Left forelimb (tissue), 1 donor: ENCODE measurements around the gene CST4.
"Not testable (repeated sequence)": the region's sequence is repeated elsewhere in the genome, so short reads cannot be mapped to it uniquely, and the experiment has no call there.

Experiments used
- DNase-seq: peaks from one replicate; pipeline ENCODE4 v3.0.0-alpha.2; 2018; ENCODE audit warnings: low spot score

CST4 gene, protein sequence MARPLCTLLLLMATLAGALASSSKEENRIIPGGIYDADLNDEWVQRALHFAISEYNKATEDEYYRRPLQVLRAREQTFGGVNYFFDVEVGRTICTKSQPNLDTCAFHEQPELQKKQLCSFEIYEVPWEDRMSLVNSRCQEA

DNA sequence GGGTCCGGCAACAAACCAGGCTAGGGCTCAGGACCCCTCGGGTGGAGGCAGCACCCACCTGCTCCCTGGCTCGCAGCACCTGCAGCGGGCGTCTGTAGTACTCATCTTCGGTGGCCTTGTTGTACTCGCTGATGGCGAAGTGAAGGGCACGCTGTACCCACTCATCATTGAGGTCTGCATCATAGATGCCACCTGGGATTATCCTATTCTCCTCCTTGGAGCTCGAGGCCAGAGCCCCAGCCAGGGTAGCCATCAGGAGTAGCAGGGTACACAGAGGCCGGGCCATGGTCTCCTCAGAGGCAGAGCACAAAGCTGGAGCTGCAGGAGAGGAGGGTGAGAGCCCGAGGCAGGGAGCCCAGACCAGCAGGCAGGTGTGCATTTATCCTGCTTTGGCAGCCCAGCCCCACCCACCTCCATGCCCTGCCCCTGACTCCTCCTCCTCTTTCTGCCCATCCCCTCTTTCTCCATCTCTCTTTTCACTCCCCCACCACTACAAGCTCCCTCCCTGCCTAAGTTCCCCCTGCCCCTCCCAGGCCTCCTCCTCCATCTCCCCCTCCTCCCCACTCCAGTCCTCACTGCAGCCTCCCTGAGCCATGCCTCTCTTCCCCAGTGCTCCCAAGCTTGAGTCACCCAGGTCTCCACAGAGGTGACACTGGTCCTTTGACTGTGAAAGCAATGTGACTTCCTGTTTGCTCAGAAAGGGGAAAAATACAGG is at the start of gene CST4:
CST4 (minus strand) TSS at position 355 of the 715 bp plus-strand sequence; CDS start at position 286, 69 bp downstream.
- DNase-seq = not testable (repeated sequence)

DNA sequence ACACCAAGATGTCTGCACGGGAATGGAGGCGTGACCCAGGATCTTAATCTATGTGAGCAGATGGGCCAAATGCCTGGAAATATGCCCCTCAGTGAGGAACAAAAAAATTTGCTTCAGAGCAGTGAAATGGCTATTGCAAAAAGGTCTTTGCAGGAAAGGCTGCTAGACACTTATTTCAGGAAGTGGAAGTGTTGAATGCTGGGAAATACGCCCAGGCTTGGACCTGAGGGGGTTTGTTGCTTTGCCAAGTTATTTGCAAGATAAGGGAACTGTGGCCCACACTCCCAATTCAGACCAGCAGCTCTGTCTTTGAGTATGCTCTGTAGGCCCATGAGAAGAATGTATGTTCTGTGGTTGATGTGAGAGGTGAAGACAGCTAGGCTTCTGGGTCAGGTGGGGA is 46.6 kb upstream of the CST4 start:
- DNase-seq = not testable (repeated sequence)

DNA sequence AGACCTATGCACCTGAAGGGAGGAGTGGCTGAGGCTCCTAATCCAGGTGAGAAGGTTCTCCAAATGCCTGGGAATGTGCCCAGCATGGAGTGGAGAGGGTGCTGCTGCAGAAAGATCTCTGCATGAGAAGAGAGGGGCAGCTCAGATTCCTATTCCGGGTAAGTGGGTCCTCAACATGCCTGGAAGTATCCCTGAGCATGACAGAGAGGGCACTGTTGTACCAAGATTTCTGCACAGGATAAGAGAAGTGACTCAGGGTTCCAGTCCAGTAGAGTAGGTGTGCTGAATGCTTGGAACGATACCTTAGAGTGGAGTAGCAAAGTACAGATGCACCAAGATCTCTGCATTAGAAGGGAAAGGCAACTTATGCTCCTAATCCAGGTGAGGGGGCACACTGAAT is 46.1 kb upstream of the CST4 start:
- DNase-seq = not testable (repeated sequence)

DNA sequence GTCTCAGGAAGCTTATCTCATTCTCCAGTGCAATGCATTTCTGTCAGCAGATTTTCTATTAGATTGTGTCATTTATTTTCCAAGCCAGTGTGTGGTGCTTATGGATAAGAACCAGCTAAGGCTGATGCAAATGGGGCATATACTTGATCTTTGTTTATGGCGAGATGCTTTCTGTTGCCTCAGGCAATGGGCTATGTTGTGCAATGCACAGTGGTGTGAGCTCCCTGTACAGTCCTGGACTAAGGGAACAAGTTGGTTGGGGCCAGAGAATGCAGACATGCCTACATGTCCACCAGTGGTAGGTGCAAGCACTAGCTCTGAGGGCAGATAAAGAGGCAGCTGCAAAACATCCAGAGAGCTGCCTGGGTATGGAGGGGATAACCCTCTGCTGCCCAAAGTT is 45.6 kb upstream of the CST4 start:
- DNase-seq = not testable (repeated sequence)

DNA sequence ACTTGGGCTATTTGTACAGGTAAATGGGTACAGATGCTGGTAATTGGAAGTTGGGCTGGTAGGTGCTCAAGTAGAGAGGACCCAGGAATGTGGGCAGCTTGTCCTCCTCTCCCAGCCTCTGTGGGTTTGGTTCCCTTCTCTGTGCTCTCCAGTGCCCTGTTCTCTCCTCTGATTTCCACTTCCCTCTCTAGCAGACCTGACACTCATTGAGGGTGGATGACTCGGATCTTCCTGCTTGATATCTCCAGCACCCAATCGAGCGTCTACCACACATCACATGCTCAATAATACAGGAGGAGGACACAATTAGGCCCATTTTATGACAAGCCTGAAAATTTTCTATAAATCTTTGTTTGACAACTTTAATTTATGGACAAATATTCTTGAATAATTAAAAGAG is 38.2 kb upstream of the CST4 start:
- no peak for DNase-seq

DNA sequence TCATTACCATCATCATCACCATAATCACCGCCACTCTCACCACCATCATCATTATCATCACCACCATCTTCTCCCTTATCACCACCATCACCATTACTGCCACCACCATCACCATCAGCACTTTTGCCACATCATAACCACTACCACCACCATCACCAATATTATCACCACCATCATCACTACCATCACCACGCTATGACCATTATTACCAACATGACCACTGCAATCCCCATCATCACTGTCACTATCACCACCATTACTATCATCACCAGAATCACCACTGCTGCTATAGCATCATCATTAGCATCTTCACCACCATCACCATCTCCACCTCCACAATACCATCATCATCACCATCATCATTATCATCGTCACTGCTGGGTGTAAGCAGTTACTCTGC is 36.3 kb upstream of the CST4 start:
- DNase-seq = no peak

DNA sequence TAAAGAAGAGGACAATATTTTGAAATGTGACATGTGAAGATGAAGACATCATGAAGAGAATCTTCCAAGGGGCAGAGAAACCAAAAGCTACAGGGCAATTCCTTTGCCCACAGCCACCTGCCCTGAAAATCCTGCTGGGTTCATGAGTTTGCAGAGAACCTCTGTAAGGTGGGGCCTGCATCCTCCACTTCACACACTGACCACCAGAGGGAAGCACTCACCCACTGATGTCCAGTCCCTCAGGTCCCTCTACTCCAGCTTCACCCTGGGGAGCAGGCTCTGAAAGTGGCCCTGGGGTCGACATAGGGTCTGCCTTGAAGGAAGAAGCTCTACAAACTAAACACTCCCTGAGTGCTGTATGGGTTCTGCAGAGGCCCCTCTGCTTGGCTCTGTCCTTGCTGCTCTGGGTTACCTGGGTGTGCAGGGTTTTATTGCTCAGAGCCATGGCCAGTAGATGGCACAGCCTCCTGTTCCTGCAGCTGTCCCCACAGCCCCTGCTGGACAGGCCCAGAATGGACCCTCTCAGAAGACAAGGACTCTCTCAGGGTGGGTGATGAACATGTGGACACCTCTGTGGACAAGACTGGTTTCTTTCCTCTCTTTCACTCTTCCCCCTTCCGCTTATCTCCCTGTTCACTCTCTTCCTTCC is 34.9 kb upstream of the CST4 start:
- not testable (repeated sequence) for DNase-seq

DNA sequence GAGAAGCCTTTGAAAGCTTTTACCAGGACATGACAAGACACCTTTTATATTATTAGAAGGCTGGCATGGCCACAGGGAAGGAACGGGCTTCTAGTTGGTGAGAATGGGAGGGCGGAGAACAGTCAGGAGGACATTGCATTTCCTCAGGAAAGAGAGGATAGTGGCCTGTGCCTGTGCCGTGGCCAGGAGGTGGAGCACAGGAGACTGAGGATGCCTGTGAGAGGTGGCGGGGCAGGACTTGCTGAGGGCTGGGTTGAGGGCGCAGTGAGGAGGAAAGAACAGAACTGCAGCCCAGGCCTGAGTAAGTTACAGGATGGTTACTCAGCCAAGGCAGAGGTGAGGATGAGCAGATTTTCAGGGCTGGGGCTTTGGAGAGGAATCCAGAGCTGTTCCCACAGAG is 34.0 kb upstream of the CST4 start:
- not testable (repeated sequence) for DNase-seq

DNA sequence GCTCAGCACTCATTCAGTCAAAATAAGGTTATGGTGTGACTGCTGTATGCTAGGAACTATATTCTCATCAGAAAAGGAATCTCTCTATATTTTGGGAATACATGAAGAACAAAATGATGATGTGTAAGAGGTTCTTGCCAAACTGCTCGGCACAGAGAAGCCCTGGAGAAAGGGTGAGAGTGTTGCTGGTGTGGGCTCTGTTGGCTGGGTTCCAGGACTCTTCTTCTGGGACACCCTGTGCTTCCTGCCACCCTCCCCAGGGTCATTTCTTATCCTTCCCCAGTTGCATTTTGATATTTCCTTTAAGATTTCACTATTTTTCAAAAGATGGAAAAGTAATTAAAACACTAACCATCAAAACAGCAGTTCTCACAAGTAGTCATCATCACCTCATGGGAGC is 33.1 kb upstream of the CST4 start:
- DNase-seq = no peak

DNA sequence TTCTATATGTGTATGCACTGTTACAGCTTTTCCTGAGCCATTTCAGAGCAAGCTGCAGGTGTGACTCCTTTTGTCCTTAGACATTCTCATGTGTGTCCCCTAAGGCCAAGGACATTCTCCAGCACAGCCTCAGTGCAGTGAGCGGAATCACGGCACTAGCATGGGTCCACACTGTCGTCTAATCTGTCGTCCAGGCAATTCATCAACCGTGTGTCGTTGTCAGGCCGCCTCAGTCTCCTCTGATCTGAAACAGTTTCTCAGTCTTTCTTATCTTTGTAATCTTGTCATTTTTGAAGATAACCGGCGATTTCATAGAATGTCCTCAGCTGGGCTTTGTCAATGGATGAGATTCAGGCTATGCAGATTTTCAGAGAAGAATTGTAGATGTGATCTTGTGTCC is 30.5 kb upstream of the CST4 start:
- not testable (repeated sequence) for DNase-seq

DNA sequence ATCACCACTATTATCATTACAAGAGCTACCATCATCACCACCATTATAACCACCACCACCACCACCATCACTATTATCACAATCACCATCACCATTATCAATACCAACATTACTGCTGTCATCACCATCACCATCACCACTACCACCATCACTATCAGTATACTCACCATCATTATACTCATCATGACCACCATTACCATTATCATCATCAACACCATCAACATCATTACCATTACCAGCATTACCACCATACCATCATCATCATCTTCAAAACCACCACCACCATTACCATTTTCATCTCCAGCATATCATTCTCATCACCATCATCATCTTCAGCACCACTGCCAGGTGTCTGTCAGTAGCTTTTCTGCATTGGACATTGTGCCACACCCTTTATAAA is 22.9 kb upstream of the CST4 start:
- DNase-seq = not testable (repeated sequence)

DNA sequence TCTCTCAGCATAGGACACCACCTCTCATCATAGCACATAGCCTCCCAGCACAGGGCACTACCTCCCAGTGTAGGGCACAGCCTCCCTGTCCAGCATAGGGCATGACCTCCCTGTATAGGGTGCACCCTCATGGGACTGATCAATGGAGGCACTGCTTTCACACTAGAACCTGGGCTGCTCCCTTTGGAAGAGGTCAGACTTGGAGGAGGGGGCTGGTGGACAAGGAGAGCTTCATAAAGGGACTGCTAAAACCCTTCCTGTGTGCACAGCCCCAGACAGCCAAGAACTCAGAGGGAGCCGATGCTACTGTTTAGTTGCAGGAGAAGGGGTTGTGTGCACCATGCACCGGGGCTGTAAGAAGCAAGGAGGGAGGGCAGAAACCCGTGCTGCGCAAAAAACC is 21.9 kb upstream of the CST4 start:
- no peak for DNase-seq

DNA sequence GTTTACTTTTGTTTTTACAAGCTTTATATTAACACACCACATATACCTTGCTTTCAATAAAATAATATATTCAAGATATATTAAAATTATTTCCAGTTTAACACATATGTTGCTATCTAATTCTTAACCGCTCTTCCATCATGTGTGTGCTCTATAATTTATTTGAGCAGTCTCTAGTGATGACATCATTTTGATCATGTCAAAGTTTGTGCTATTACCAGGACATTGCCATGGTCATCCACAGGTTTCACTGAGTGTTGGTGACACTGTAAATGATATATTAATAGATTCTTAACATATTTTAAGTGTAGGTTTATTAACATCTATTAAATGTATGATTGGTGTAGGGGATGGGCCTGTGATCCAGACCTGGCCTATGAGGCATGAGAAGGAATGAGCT is 17.1 kb upstream of the CST4 start:
- DNase-seq = no peak

DNA sequence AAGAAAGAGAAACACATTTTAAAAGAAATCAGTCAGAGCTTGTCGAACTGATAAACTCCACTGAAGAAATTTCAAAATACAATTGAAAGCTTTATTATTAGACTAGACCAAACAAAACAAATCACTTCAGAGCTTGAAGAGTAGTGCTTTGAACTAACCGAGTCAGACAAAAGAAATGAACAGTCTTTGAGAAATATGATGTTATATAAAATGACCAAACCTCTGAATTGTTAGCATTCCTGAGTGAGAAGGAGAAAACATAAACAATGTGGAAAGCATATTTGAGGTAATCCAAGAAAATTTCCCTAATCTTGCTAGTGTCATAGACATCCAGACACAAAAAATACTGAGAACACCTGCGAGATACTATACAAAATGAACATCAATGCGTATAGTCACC is 13.2 kb upstream of the CST4 start:
- no peak for DNase-seq

DNA sequence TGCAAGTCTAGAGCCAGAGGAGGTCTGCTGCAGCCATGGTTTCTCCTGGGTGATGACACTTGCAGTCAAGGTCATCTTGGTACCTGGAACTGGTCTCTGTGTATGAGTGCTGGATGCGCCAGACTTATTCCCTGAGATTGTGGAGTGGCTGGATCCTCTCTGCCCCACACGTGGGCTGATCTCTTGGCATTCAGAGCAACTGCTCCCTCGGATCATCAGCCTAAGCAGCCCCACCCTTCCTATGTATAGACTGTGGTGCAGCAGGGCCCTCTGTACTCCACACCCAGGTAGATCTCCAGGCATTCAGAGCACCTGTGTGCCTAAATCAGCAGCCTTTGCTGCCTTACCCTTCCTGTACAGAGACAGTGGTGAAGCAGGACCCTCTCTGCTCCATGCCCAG is 12.1 kb upstream of the CST4 start:
- DNase-seq = no peak

DNA sequence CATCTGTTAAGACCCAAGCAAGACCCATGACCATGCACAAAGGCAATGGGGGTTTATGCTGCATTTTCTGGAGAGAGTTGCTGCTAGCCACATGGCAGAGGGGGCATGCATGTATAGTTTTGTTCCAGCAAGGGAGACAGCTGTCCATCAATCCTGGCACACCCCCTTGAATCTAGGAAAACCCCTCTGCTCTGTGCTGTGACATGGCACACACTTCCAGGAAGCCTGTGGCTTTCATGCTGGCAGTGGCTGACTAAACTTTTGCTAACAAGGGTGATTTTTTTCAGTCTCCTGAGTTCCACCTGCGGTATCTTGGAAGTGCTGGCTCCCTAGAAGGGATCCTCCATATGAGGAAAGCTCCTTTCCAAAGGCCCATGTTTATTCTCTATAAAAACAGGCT is 9.1 kb upstream of the CST4 start:
- no peak for DNase-seq

DNA sequence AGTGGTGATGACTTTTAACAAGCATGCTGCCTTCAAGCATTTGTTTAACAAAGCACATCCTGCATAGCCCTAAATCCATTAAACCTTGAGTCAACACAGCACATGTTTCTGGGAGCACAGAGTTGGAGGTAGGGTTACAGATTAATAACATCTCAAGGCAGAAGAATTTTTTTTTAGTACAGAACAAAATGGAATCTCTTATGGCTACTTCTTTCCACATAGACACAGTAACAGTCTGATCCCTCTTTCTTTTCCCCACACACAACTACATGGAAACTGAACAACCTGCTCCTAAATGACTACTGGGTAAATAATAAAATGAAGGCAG is 6.2 kb upstream of the CST4 start:
- DNase-seq = not testable (repeated sequence)

DNA sequence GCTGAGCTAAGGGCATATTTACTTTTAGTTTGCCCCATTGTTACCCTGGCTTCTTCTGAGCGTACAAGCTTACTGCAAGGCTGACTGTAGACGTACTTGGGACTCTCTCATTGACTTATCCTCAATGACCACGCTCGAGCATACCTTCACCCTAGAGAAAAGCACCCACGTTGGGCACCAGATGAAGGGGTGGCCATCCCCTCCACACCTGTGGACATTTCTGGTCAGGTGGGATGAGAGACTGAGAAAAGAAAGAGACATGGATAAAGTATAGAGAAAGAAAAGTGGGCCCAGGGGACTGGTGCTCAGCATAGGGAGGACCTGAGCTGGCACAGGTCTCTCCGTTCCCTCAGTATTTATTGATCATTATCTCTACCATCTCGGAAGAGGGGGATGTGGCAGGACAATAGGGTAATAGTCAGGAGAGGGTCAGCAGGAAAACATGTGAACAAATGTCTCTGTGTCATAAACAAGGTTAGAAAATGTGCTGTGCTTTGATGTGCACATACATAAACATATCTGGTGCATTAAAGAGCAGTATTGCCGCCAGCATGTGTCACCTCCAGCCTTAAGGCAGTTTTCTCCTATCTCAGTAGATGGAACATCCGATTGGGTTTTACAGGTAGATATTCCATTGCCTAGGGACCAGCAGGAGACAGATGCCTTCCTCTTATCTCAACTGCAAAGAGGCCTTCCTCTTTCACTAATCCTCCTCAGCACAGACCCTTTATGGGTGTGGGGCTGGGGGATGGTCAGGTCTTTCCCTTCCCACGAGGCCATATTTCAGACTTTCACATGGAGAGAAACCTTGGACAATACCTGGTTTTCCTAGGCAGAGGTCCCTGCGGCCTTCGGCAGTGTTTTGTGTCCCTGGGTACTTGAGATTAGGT is 5.6 kb upstream of the CST4 start:
- not testable (repeated sequence) for DNase-seq

DNA sequence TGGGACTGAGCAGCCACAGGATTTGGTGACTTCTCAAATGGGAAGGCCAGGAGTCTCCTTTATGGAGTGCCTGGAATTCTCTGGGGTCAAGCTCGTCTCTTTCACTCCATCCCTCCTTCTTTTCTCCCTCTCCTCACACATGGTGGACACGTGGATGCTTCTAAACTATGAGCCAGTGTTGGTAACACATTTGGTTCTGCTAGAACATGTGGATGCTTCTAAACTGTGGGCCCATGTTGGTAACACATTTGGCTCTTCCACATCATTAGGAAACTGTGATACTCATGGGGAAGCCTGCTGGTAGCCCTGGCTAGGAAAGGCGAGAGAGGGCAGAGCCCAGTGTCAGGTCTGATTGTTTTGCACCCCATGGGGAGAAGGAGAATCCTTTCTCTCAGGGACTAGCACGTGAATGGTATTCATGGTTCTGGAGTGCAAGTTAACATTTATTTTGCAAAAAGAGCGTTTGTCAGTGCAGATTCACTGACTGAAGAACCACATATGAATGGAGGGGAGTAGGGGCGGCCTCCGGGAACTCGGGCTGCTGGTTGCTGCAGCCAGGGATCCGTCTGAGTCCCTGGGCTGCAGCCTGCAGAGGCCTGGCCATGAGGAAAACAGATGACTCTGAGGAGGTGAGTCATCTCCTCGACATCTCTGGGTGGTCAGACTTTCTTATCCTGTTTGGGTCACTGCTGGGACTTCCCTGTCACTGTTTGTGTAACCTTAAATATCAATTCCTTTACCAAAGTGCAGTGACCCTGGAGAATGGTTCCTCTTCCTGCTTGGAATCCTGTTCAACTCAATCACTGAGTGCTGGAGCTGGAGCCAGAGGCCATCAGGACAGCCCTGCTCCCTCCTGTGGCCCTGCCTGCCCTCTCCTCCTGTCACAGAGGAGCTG is 4.1 kb upstream of the CST4 start:
- DNase-seq = not testable (repeated sequence)

DNA sequence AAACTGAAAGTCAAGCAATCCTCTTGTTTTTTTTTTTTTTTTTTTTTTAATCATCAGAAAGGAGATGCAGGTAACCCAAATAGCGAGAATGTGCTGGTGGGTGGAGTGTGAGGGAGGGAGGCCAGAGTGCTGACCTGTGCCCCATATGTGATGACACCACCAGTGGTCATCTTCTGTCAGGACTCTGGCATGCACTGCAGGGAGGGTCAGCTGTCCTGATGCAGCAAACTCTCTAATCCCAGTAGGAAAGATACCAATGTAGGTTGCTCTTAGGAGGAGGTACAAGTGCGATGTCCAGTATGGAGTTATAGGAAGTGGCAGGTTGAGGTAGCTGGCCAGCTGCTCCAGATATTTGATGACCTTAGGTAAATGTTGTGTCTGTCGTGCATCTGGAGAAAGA is 2.8 kb upstream of the CST4 start:
- no peak for DNase-seq

DNA sequence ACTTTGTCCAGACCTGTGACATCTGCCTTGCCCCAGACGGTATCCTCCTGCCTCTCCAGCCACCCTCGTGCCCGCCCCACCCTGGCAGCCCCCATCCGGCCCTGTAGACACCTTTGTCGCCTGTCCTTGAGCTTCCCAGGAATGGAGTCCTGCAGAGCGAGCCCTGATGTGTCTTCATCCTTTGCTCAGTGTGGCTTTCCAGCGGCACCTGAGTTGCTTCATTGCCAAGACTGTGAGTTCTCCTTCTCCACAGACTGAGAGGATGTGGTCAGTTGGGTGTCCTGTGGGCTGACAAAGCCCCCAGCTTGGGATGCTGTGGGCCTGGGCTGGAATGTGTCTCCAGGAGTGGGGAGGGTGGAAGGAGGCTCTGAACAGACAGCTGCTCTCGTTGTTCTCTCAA is 1.7 kb upstream of the CST4 start:
- DNase-seq = no peak

DNA sequence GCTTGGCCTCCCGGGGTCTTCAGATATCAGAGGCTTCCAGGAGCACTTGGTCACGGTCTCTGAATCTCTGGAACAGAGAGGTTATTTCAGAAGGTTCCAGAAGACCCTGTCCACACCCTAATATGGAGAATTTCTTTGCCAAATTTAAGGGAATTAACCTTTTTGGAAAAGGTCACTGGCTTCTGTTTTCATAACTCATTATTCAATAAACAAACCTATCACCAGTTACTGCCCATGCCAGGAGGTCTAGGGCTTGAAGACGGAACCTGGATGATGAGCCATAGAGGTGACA is 507 bp upstream of the CST4 start:
- DNase-seq = no peak
